GM23248 (cell line): ENCODE data around the gene SF3A2.

Experiments used
- EZH2 ChIP-seq: fragments of 200-600 bp; sonication (generic); IDR thresholded peaks from 2 replicates; pipeline ENCODE4 v1.6.1; 2018; ENCODE audit warnings: antibody characterized with exemption, mild to moderate bottlenecking; ENCODE audit not compliant: insufficient read depth, poor library complexity, severe bottlenecking
- EZH2phosphoT487 ChIP-seq: fragments of 200-600 bp; sonication (generic); IDR thresholded peaks from 2 replicates; pipeline ENCODE4 v1.6.1; 2018; ENCODE audit warnings: antibody characterized with exemption, moderate library complexity, mild to moderate bottlenecking, low read depth; ENCODE audit not compliant: insufficient read depth

GRCh38 chr19:2233601-2234280 lies 2.9 kb upstream of the SF3A2 start:
- TF ChIP-seq EZH2 (no peak), EZH2phosphoT487 (no peak)
